NCI-H146 treated with DMSO at 0.1 percent for 48 hours (cell line): ENCODE data around the gene ANG.
"Not testable (repeated sequence)": the region's sequence is repeated elsewhere in the genome, so short reads cannot be mapped to it uniquely, and the experiment has no call there.

Experiments
- DNase-seq: peaks from one replicate; lab custom pipeline; 2025; ENCODE audit not compliant: unreplicated experiment; lab: John Stamatoyannopoulos, UW

The ANG gene

DNA sequence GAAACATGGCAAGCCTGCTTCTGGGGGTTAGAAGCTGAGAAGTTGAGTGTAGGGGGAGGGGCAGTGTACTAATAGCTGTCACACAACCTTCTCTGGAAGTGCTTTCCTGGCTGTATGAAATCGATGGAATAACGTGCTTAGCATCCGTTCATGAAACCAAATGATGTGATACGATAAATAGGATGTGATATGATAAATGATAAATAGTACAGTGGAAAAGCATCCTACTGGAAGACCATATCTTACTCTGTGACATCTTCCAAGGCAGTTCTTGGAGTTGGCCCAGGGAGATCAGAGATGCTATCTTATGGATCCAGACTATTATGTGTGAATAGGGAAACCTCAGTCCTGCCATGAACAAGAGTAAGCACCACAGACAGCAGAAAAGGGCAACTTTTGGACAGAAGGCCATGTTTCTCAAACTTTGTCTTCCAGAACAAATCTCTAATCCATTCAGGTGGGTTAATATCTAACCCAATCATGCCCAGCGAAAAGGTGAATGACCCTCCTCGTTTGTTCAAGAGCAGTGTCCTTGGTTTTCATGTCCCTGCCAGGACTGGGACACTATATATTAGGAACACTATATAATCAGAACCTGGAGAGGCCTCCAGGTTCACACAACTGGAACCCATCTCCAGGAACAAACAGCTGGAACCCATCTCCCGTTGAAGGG is at the start of gene ANG:
Gene ANG (plus strand): TSS at position 598 of the 673 bp plus-strand sequence. CDS start 4,801 bp downstream, outside the sequence.
- DNase-seq, result no peak

DNA sequence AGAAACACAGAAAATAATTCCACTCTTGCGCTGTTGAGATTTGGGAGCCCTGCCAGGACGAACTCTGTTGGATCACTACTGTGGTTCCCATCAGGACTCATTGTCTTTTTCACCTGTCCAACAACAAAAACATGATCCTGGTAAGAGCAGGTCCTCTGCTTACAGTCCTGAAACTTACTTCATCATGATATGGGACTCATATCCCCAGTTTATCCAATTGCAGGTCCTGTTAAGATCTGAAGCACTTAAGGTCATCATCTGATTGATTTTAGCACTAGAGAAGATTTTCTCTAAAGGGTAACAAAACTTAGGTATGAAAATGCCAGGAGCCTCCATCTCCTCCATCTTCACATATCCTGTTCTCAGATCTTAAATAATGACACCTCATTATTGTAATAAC is 47.0 kb upstream of the ANG start, which contains the start of gene OR6S1:
Gene OR6S1 (minus strand): TSS at position 101 of the 400 bp plus-strand sequence. CDS start 0 bp downstream, at position 101.
- no peak for DNase-seq

DNA sequence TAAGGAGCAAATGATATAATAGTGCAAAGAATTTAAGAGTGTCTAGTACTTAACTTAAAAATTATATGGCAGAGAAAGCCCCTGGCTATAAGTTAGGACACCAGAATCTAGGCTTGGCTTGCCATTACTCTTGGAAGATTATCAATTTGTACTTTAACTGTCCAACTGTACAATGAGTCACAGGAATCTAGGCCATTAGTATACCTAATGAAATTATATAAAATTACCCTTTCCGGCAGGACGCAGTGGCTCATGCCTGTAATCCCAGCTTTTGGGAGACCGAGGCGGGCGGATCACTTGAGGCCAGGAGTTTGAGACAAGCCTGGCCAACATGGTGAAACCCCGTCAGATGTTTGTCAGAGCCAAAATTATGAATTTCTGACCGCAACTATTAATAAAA is 46.4 kb upstream of the ANG start:
- no peak for DNase-seq

DNA sequence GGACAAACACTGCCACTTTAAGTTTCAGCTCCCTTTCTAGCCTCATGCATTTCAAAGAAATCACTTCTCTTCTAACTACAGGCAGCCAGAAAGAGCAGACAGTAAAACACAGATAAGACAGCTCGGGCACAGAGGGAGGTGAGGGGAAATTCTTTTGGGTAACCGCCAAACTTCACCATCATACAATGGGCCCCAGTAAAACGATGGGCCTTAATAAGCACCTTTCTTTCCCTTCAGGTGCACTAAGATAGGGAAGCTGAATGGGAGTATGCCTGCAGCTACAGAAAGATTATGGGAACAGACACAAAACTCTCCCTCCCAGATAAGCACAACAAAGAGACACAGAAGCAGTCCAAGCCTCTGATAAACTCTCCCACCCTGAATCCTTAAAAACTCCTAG is 45.8 kb upstream of the ANG start:
- not testable (repeated sequence) for DNase-seq

DNA sequence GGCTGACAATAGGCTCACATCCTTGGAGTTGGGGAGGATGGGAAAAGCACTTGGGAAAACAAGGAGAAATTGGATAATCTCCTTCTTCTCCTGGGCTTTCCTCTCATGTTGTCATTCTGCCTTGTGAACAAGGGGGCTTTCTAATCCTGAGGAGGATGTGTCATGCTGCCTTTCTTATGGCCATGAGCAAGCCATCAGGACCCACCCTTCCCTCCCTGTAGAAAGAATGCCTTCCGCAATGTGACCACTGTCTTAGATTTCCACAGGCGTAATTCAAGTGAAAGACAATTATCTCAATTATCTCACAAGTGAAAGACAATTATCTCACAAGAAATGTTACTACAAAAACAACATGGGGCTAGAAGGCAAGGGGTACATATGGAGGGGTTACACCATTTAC is 44.0 kb upstream of the ANG start:
- DNase-seq, result no peak

DNA sequence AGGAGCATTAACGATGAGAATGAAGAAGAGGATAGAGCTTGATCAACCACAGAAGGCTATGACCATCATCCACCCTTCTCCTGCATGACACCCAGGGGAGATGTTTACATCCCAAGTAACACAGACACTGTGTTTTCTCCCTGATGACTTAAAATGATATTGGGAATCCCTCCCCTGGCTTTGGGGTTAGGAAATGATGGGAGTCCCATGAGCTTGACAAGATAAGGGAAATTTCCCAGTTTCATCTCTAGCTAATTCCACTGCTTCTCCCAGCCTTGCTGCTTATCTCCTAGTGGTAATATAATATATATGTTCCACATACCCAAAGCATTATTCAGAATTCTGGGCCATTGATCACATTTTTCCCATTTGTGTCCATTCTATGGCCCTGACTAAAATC is 43.1 kb upstream of the ANG start:
- no peak for DNase-seq

DNA sequence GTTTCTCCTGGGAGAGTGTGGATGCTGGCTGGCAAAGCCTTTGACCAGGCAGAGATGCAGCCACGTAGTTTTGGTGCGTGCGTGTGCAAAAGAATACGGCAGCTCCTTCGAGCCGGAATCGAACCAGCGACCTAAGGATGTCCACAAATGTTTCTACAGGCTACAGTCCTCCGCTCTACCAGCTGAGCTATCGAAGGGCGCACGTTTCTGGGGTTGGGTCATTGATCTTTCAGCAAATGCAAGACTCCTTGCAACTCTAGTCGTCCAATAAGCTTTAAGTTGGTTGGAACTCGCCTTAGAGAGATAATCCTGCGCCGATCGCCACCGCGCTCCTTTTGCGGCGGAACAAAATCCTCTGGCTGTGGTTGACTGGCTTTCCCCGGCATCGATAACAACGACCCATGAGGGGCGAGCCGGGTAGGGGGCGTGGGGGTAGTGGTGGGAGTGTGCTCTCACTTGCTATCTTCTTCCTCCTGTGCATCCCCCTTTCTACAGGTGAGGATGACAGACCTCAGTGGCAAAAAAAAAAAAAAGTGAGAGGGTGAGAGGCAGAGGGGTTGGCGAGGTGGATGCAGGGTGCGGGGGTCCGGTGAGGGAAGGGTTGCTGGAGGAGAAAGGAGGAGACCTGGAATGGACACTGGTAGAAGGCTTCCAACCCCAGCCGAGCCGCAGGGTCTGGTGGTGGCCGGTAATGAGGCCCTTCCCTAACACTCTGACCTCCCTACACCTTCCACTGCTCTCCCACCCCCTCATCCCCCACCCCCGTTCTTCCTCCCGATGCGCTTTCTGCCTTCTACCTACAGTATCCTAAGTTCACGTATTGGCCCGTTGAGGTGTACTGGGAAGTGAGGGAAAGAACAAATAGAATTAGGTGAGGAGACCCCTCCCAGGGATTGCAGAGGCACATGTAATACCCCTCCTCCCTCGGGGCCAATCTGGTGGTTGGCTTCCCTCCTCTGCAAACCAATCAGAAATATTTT is 35.3 kb upstream of the ANG start:
- DNase-seq, result no peak

DNA sequence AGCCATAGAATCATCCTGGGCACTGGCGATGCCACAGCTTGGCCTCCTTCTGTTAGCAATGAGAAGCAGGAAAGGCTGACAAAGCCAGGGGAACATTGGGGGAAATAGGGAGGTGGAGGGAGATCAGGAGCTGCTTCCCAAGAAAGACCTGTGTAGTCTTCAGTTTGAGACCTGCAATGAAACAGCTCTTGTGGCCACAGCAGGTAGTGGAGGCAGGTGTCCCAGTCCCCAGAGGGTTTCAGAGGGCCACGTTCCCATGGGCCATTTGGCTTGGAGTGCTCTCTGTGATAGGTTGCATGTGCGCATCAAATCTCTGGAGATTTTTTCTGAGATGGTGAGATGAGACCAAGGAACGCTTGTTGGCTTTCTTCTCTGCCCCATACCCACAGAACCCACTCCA is 32.7 kb upstream of the ANG start:
- no peak for DNase-seq

DNA sequence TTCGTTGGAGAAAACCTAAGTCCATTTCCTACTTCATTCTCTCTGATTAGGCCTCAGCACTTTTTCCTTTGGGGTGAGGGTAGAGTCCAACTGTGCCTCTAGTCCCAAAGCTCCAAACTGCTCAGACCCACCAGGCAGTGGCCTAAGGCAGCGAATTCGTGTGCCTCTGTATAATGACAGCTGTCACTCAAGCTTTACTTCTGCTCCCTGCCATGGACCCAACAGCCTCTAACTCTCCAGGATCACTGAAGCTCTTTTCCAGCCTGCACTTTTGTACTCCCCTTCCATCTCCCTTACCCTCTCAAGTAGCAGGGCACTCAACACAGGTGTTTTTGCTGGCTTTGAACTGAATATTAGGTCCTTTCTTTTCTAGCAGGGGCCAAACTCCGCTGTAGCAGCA is 32.3 kb upstream of the ANG start:
- DNase-seq, result no peak

DNA sequence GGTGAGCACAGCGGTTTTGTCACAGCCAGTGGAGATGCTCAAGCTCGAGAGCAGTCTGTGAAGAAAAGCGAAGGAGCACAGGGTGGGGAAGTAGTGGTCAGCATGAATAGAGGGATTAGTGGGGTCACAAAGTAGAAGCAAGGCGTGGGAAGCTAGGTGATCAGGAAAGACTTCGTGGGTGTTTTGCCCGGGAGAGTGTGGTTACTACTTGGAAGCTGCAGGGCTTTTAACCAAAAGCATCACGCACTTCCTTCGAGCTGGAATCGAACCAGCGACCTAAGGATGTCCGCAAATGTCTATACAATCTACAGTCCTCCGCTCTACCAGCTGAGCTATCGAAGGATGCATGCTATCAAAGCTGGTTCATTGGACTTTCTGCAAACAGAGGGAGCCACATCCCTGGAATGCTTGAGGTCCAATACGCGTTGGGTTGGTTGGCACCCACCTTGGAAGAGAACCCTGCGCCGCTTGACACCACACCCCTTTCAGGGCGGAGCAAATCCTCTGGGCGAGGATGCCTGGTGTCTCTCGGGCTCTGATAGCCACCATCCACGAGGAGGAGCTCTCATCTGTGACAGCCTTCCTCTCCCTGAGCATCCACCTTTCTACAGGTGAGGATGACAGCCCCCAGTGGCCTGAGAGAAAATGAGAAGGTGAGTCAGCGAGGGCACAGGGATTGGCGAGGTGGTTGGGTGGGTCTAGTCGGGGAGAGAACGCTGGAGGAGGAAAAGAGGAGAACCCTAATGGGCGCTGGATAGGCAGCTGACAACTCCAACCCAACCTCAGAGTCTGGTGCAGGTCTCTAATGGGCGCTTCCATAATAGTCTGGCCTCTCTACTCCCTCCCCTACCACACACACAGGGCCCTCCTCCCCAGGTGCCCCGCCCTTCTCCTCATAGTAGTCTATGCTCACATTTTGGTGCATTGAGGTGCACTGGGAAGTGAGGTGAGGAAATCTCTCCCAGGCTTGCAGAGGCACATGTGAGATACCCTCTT is 31.1 kb upstream of the ANG start:
- DNase-seq, result no peak

DNA sequence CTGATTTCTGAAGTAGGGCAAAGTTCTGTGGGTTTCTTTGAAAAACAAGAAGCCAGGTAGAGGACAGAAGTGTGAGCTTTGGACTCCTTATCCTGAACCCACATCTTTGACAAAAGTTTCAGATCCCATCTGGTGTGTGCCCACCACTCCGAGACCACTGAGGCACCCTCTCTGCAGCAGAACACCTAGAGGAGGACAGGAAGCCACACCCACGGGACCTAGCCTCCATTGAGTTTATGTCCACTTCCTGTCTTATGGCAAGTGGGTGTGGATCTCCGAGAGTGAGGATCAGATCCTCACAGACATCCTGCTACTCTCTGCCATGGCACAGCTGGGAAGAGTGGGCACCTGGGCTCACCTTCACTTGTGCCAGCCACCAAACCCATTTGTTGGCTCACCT is 30.3 kb upstream of the ANG start:
- no peak for DNase-seq

DNA sequence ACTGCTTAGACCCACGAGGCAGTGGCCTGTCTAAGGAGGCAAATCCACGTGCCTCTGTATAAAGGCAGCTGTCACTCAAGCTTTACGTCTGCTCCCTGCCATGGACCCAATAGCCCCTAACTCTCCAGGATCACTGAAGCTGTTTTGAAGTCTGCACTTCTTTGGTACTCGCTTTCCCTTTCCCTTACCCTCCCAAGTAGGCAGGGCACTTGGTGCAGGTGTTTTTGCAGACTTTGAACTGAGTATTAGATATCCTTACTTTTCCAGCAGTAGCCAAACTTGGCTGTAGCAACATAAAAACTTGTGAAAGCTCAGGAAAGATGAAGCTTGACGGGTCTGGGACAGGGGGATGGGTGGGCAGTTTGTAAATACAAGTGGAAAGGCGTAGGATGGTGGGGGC is 29.2 kb upstream of the ANG start:
- no peak for DNase-seq

DNA sequence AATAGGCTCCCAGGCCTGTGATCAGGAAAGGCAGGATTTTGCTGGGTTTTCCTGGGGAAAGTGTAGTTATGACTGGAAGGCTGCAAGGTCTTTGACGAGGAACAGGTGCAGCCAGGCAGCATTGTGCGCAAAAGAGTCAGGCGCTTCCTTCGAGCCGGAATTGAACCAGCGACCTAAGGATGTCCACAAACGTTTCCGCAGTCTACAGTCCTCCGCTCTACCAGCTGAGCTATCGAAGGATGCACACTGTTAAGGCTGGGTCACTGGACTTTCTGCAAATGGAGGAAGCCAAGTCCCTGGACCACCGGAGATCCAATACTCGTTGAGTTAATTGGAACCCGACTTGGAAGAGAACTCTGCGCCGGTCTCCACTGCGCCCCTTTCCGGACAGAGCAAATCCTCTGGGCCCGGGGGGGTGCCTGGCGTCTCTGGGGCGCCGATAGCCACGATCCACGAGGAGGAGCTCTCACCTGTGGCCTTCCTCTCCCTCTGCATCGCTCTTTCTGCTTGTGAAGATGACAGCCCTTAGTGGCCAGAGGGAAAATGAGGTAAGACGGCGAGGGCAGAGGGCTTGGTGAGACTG is 28.7 kb upstream of the ANG start:
- DNase-seq, result no peak

DNA sequence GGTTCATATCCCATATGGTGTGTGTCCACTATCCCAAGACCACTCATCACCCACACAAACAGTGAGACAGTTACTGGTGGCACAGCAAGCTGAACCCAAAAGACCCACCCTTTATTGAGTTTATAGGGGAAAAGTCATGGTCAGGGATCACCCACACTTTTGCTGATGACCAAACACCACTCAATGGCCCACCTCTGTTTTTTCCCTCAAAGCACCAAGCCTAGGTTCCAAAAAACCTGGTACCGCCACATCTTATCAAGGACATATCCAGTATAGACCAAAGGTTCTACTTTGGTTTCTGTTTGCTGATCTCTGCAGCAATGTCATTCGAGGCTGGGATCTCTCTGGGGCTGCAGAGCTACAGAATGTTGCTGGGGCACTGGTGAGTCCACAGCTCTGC is 27.4 kb upstream of the ANG start:
- no peak for DNase-seq

DNA sequence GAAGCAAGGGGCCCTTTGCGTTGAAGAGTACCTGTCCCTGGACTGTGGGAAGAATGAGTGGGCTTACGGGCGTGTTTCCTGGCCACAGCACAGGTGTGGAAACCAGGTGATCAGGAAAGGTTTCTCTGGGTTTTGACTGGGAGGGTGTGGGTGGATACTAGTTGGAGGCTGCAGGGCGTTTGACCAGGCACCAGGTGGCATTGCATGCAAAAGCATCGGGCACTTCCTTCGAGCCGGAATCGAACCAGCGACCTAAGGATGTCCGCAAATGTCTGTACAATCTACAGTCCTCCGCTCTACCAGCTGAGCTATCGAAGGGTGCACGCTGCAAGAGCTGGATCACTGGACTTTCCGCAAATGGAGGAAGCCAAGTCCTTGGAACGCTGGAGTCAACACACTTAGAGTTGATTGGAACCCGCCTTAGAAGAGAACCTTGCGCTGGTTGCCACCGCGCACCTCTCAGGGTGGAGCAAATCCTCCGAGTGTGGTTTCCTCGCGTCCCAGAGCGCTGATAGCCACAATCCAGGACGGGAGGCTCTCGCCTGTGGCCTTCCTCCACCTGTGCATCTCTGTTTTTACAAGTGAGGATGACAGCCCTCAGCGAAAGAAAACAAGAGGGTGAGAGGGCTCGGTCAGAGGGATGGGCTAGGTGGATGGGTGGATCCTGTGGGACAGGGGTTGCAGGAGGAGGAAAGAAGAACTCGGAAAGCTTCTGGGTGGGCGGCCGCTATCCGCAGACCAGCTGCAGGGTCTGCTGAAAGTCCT is 25.4 kb upstream of the ANG start:
- no peak for DNase-seq

DNA sequence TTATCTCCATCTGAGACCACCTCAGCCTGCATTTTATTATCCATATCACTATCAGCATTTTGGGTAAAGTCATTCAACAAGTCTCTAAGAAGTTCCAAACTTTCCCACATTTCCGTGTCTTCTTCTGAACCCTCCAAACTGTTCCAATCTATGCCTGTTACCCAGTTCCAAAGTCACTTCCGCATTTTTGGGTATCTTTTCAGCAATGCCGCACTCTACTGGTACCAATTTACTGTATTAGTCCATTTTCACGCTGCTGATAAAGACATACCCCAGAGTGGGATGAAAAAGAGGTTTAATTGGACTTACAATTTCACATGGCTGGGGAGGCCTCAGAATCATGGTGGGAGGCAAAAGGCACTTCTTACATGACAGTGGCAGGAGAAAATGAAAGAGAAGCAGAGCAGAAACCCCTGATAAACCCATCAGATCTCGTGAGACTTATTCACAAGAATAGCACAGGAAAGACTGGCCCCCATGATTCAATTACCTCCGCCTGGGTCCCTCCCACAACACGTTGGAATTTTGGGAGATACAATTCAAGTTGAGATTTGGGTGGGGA is 22.1 kb upstream of the ANG start:
- not testable (repeated sequence) for DNase-seq

DNA sequence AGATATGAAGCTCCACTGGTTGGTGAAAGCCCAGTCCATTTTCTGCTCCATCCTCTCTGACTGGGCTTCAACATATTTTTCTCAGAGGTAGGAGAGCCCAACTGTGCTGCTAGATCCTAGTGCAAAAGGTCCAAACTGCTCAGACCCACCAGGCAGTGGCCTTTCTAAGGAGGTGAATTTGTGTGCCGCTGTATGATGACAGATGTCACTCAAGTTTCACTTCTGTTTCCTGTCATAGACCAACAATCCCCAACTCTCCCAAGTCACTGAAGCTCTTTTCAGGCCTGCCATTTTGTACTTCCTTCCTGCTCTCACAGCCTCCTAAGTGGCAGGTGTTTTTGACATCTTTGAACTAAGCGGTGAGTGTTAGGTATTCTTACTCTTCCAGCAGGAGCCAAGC is 20.6 kb upstream of the ANG start:
- DNase-seq, result no peak

DNA sequence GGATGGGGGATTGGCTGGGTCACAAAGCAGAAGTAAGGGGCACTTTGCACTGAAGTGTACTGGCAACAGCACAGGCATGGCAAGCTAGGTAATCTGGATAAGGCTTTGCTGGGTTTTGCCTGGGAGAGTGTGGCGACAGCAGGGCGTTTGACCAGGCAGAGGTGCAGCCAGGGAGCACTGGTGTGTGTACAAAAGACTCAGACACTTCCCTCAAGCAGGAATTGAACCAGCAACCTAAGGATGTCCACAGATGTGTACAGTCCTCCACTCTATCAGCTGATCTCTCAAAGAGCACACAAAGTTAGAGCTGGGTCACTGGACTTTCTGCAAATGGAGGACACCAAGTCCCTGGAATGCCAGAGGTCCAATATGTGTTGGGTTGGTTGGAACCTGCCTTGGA is 19.6 kb upstream of the ANG start:
- no peak for DNase-seq

DNA sequence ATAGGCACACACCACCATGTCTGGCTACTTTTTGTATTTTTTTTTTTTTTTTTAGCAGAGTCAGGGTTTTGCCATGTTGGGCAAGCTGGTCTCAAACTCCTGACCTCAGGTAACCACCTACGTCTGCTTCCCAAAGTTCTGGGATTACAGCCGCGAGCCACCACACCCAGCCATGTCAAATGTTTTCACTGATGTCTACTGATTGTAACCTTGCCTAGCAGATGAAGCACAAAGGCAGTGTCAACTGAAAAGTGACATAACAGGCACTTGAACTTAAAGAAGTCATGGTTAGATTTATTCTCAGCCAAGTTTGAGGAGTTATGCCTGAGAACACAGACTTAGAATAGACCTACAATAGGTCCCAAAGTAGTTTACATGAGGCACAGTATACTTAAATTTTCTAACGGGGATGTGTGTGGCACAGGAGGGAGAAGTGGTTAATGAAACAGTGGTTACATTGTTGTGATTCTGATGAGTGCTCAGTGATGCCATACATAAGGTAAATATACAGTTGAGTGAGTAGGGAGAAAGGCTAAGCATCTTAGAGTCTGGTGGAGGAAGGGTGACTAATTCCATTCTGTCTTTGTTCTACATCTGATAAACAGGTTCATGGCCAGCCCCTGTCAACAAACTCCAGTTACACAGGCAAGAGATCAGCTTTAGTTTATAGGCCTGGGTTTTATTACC is 16.8 kb upstream of the ANG start:
- no peak for DNase-seq
